OCI-LY7 (cell line): Measurements from ENCODE around the gene KRT39. TPM values are rescaled to one million over a fixed set of nuclear protein-coding genes. Genes with fewer than 3 reads are reported as not detected.

Experiments
- BruUV-seq: library from RNA; stranded (reverse); fragments of 400-500 nt; replicated peaks from 2 replicates; lab custom pipeline; 2021; lab: Mats Ljungman, UMichigan
- CTCF ChIA-PET: fragments of 300-600 bp; sonication (Branson Sonifier 250); formaldehyde crosslinking; loops from one replicate; lab custom pipeline; 2022; ENCODE audit warnings: antibody characterized with exemption; ENCODE audit not compliant: unreplicated experiment; lab: Charles Lee
- POLR2A ChIA-PET: fragments of 300-600 bp; sonication (Branson Sonifier 250); formaldehyde crosslinking; loops from one replicate; lab custom pipeline; 2022; ENCODE audit warnings: antibody characterized with exemption; lab: Charles Lee
- DNase-seq: peaks from one replicate; pipeline ENCODE4 v3.0.0-alpha.2; 2015; ENCODE audit warnings: low spot score
- H2AFZ ChIP-seq: fragments of 200-600 bp; sonication (generic), shearing (Covaris generic); 2 replicates; pipeline ENCODE4 v1.6.1; 2014; ENCODE audit warnings: mild to moderate bottlenecking, antibody characterized with exemption, low read length, moderate library complexity
- H3K27ac ChIP-seq: fragments of 200-600 bp; sonication (generic); 2 replicates; pipeline ENCODE4 v1.5.1; 2014; ENCODE audit warnings: mixed run types, low read depth, mild to moderate bottlenecking, moderate library complexity, low read length, inconsistent platforms; ENCODE audit not compliant: poor library complexity, severe bottlenecking
- H3K36me3 ChIP-seq: fragments of 200-600 bp; sonication (generic); 2 replicates; pipeline ENCODE4 v1.6.1; 2014; ENCODE audit warnings: mild to moderate bottlenecking, antibody characterized with exemption, low read length, moderate library complexity, mixed read lengths; ENCODE audit not compliant: insufficient read depth
- H3K4me1 ChIP-seq: fragments of 200-600 bp; sonication (generic); 2 replicates; pipeline ENCODE4 v1.5.1; 2014; ENCODE audit warnings: mild to moderate bottlenecking, low read length; ENCODE audit not compliant: insufficient read depth, poor library complexity, severe bottlenecking
- H3K4me2 ChIP-seq: fragments of 200-600 bp; sonication (generic); 2 replicates; pipeline ENCODE4 v1.6.1; 2014; ENCODE audit warnings: mild to moderate bottlenecking, low read length
- H3K4me3 ChIP-seq: fragments of 200-600 bp; sonication (generic); 2 replicates; pipeline ENCODE4 v1.5.1; 2014; ENCODE audit warnings: mild to moderate bottlenecking, low read depth, low read length; ENCODE audit not compliant: poor library complexity, severe bottlenecking
- H3K79me2 ChIP-seq: fragments of 200-600 bp; sonication (generic); 2 replicates; pipeline ENCODE4 v1.6.1; 2016; ENCODE audit warnings: low read depth, mild to moderate bottlenecking, low read length, moderate library complexity, mixed read lengths; ENCODE audit not compliant: insufficient read depth
- H3K9me2 ChIP-seq: fragments of 200-600 bp; sonication (generic); 2 replicates; pipeline ENCODE4 v1.6.1; 2016; ENCODE audit warnings: mild to moderate bottlenecking, low read length, mixed read lengths; ENCODE audit not compliant: insufficient read depth
- H3K9me3 ChIP-seq: fragments of 200-600 bp; sonication (generic); 2 replicates; pipeline ENCODE4 v1.6.1; 2014; ENCODE audit warnings: mild to moderate bottlenecking, mixed run types, low read length, mixed read lengths
- H4K20me1 ChIP-seq: fragments of 200-600 bp; sonication (generic); 2 replicates; pipeline ENCODE4 v1.6.1; 2014; ENCODE audit warnings: mild to moderate bottlenecking, antibody characterized with exemption, low read length, moderate library complexity, mixed read lengths; ENCODE audit not compliant: insufficient read depth
- EZH2phosphoT487 ChIP-seq: fragments of 200-600 bp; sonication (generic); IDR thresholded peaks from 2 replicates; pipeline ENCODE4 v1.6.1; 2018; ENCODE audit warnings: low read depth, borderline replicate concordance, mild to moderate bottlenecking, mixed run types, antibody characterized with exemption, low read length, moderate library complexity, mixed read lengths
- intact Hi-C: fragments of 100-400 bp; cut with micrococcal nuclease; formaldehyde crosslinking; loops from one replicate; pipeline ENCODE4 v1.10.0; 2022; ENCODE audit not compliant: unreplicated experiment
- total RNA-seq, 2 experiments: library from RNA; depleted of rRNA in 1 of 2; stranded (reverse); fragments of >200 nt in 1 of 2; shearing (Covaris generic) in 1 of 2; gene quantifications; 2 replicates each; pipeline ENCODE4 v1.2.3, GENCODE V29; 2014 to 2022
- TF ChIP-seq, protein P1 (sequence below): fragments of 200-600 bp; sonication (generic); conservative IDR thresholded peaks from 2 replicates; pipeline ENCODE4 v1.5.1; 2014; ENCODE audit warnings: mild to moderate bottlenecking, antibody characterized with exemption, low read length, moderate library complexity, mixed read lengths

Gene KRT39
- total RNA-seq, 2 experiments from 2014 or later, result not detected

DNA sequence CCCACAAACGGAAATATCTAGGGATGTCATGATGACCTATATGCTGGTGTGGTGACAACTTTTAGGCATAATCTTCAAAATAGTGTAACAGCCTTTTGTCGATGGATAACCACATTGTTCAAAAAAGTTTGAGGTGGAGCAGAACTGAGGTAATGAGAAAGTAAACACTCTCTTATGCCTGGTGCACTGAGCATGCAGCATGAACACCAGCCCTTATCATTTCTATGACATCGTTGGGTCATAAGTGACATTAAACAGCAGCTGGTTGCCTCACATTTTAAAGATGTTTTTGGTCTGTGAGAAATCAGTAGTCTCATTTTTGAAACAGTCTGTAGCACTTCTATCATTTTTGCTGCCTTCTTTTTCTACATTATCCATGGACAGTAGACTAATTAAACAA is 31.1 kb downstream of the KRT39 start:
- no peak for DNase-seq
- H3K4me2 ChIP-seq, result no peak overlapping the region

DNA sequence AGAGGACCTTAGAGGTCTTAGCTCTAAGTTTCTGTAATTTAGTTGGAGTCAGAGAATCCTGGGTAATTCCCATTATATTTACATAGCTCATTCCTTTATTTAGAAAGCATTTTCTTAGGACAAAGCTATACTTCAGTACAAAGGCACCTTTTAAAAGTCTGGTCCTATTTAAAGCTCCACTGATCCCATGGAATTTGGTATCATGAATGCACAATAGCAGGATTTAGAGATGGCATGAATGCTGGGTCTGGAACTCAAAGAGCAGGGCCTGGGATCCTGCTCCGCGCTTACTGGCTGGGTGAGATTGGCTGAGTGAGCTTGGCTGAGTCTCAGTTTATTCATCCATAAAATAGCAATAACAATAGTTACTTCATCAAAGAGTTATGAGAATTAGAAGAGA is 34.1 kb downstream of the KRT39 start:
- H3K4me1 ChIP-seq, result no peaks in the 10 kb centered on the region
- H3K27ac ChIP-seq, result no peak overlapping the region
- ChIA-PET POLR2A (no interaction called here), CTCF (no interaction called here)
- no peak overlapping the region for H3K4me2 ChIP-seq
- H3K36me3 ChIP-seq, result no peaks in the 10 kb centered on the region
- TF ChIP-seq EZH2phosphoT487, result no peak
- TF ChIP-seq, protein P1, sequence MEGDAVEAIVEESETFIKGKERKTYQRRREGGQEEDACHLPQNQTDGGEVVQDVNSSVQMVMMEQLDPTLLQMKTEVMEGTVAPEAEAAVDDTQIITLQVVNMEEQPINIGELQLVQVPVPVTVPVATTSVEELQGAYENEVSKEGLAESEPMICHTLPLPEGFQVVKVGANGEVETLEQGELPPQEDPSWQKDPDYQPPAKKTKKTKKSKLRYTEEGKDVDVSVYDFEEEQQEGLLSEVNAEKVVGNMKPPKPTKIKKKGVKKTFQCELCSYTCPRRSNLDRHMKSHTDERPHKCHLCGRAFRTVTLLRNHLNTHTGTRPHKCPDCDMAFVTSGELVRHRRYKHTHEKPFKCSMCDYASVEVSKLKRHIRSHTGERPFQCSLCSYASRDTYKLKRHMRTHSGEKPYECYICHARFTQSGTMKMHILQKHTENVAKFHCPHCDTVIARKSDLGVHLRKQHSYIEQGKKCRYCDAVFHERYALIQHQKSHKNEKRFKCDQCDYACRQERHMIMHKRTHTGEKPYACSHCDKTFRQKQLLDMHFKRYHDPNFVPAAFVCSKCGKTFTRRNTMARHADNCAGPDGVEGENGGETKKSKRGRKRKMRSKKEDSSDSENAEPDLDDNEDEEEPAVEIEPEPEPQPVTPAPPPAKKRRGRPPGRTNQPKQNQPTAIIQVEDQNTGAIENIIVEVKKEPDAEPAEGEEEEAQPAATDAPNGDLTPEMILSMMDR, result no peak
- H4K20me1 ChIP-seq, result no peaks in the 10 kb centered on the region
- no TSS peak for BruUV-seq
- no peak overlapping the region for H2AFZ ChIP-seq
- no peak overlapping the region for H3K4me3 ChIP-seq
- no peaks in the 10 kb centered on the region for H3K9me2 ChIP-seq
- intact Hi-C loops, result no loop called here
- no peaks in the 10 kb centered on the region for H3K79me2 ChIP-seq
- DNase-seq, result no peak
- H3K9me3 ChIP-seq, result no peaks in the 10 kb centered on the region

More for the DNA sequence above, 31.1 kb downstream of the KRT39 start:
- TF ChIP-seq, protein P1, result no peak
- no peak for TF ChIP-seq EZH2phosphoT487
- no peak overlapping the region for H2AFZ ChIP-seq
- ChIA-PET CTCF (no interaction called here), POLR2A (no interaction called here)
- H3K9me2 ChIP-seq, result no peaks in the 10 kb centered on the region
- no peak overlapping the region for H3K27ac ChIP-seq
- H4K20me1 ChIP-seq, result no peaks in the 10 kb centered on the region
- H3K4me1 ChIP-seq, result no peaks in the 10 kb centered on the region
- no TSS peak for BruUV-seq
- no peaks in the 10 kb centered on the region for H3K9me3 ChIP-seq
- no peaks in the 10 kb centered on the region for H3K79me2 ChIP-seq
- H3K36me3 ChIP-seq, result no peaks in the 10 kb centered on the region
- no peak overlapping the region for H3K4me3 ChIP-seq
- intact Hi-C loops, result no loop called here

GRCh38 chr17:40931311-40931710 is 35.4 kb downstream of the KRT39 start:
- no peak overlapping the region for H2AFZ ChIP-seq
- no peaks in the 10 kb centered on the region for H3K79me2 ChIP-seq
- no peak for DNase-seq
- H3K4me3 ChIP-seq, result no peak overlapping the region
- no TSS peak for BruUV-seq
- H4K20me1 ChIP-seq, result no peaks in the 10 kb centered on the region
- no peaks in the 10 kb centered on the region for H3K9me2 ChIP-seq
- no peak overlapping the region for H3K27ac ChIP-seq
- H3K4me2 ChIP-seq, result no peak overlapping the region
- ChIA-PET CTCF (no interaction called here), POLR2A (no interaction called here)
- H3K36me3 ChIP-seq, result no peaks in the 10 kb centered on the region
- no peaks in the 10 kb centered on the region for H3K9me3 ChIP-seq
- intact Hi-C loops, result no loop called here
- no peak for TF ChIP-seq EZH2phosphoT487
- TF ChIP-seq, protein P1, result no peak
- no peaks in the 10 kb centered on the region for H3K4me1 ChIP-seq
